ENCODE data around the gene ASPRV1.

GRCh38 chr2:69994166-69994565 lies 32.7 kb upstream of the ASPRV1 start:
- TF ChIP-seq CTCF (conservative IDR thresholded peaks at IDR 0.05) (no peak), ZFX (IDR thresholded peaks at IDR 0.05) (no peak)

All from C4-2B (cell line).